LNCAP (cell line): ENCODE data around the gene DPP8.

ENCODE experiments used
- CTCF ChIP-seq: fragments of 450-650 bp; IDR thresholded peaks from 2 replicates; pipeline ENCODE4 v1.5.1; 2017; ENCODE audit warnings: mild to moderate bottlenecking

The DPP8 gene

DNA sequence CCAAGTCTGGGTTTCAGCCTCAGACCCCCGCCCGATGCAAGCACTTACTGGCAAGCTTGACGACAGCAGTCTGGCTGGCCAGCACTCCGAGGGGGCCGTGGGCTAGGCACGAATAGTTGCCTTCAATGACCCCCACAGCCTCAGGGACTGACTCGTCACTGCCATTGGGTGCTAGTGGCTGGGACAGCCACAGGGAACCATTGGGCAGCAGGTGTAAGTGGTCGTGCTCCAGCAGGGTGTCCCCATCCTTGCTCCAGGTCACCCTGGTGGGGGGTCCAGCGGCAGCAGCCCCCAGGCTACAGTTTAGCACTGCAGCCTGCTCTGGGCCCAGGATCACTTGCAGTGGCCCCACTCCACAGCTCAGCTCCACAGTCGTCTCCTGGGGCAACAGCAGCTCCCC lies 106.5 kb downstream of the DPP8 start:
- no peak for TF ChIP-seq CTCF

GRCh38 chr15:65410036-65410435 lies 107.5 kb downstream of the DPP8 start:
- TF ChIP-seq CTCF, result no peak

- no peak for TF ChIP-seq CTCF
These were observed 108.4 kb downstream of the DPP8 start for GRCh38 chr15:65409036-65409631.

- TF ChIP-seq CTCF, result no peak
These were observed 109.0 kb downstream of the DPP8 start for GRCh38 chr15:65408324-65409035.

DNA sequence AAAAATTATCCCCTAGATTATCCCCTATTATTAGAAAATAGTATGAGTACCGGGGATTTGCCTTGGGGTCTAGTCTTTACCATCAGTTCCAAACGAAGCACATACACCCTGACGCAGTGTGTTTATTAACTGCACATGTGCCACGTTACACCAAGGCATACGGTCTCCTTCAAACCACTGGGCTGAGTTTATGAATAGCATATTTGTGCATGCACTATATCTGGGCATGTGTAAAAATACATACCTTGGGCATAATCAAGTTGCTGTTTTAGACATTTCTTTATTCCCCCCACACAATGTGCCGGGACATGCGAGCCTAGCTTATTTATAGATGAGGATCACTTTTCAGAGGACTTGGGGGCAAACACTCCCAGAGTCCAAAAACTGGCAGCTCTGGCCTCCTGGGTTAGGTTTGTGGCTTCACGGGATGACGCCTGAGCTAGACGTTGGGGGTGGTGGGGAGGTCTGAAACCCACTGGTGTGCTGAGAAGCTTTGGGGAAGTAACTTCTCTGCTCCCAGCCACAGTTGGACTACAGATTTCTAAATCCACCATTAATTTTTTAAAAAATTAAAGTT lies 111.0 kb downstream of the DPP8 start:
- TF ChIP-seq CTCF, result no peak

GRCh38 chr15:65405791-65406423 lies 111.6 kb downstream of the DPP8 start:
- TF ChIP-seq CTCF, result no peak

GRCh38 chr15:65404186-65404872 lies 113.2 kb downstream of the DPP8 start:
- TF ChIP-seq CTCF, result no peak
